ENCODE data around the gene KRTAP5-6.

The KRTAP5-6 gene

GRCh38 chr11:1703146-1703545 is 6.2 kb downstream of the KRTAP5-6 start:
- no peak for DNase-seq

DNA sequence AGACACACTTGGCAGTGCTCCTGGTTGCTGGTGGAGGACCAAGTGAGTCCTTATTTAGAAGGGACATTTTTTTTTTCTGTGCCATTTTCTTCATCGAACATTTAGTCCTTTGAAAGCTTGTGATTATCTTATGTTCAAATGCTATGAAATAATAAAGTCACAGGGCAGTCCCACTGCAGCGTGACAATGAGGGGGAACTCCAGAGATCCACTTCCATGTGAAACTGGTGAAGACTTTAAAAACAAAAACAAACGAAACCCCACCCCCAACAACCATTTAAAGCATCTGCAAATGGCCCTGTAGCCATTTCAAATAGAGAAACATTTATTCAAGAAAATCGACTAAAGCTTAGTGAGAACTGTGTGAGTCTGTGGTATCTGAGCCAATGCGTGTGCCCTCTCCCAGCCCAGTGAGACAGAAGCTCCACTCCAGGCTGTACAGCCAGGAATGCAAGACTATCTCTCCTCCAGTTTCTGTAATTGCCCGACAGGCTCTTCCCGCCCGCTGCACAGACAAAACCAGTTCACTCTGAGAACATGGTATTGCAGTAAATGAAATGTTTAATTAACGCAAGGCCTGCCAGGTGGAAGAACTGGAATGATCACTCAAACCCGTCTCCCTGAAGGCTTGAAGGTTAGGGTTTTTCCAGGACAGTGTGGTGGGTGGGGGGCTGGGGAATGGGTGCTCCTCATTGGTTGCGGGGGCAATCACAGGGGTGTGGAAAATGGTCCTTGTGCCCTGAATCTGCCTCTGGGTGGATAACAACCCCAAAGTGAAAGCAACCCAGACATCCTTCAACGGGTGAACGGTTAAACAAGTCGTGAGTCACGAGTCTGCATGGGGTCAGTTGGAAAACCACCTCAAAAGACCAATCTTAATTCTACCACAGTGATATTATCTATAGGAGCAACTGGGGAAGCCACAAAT is 8.4 kb downstream of the KRTAP5-6 start:
- no peak for DNase-seq

- DNase-seq = no peak
Observed at GRCh38 chr11:1706634-1707400, 9.8 kb downstream of the KRTAP5-6 start.

GRCh38 chr11:1707751-1708150 is 10.8 kb downstream of the KRTAP5-6 start:
- DNase-seq = no peak

DNA sequence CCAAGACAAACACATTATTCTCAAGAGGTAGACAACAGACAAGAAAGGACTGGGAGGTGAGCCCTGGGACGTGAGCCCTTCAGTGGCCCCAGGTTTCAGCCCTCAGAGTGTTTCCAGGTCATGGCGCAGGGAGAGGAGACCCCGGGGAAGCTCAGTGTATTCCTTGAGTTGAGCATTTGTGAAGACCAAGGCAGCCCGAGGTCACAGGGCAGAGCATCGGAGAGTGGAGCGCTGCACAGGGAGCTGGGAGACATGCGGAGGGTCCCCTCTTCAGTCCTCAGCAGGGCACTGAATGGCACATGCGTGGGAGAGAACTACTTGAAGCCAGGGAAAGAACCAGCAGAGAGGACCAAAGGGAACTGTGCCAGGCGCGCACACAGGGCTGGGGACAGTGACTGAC is 11.7 kb downstream of the KRTAP5-6 start:
- no peak for DNase-seq

DNA sequence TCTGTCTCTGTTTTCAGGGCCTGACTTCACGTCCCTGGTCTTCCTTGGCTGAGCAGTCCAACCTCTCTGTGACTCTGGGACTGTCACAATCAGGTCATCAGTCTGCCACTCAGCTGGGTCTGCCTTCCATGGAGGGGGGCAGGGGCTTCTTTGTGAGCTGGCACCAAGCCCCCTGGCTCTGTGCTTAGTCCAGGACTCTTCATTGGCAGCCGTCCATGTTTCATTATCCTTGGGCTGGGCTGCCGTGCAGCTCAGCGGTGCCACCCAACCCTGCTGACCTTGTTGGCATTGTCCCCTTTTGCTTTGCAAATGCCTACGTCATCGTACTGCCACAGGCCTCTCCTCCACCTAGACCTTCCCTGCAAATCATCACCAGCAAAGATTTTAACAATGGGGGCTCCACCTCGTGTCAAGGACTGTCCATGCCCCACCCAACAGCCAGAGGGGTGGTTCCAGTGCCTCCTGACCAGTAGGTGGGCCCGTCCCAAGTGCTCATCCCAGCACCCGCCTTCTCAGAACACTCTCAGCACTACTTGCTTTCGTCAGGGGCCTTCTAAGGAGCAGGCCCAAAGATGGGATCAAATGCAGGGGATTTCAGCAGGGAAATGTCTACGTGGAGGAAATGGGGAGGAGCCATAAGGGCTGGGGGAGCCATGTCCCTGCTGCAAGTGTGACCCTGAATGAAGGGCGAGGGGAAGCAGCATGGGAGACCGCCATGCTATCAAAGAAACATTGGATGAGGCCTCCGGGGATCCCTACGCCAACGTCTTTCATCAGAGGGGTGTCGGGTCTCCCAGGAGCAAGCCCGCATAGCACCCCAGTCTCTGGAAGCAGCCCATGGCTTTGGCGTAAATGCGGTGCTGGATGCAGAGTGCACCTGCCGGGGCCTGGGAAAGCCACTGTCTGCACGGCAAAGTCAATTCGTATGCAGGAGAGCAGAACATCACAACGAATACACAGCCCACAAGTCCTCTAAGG is 18.2 kb downstream of the KRTAP5-6 start:
- DNase-seq = no peak

DNA sequence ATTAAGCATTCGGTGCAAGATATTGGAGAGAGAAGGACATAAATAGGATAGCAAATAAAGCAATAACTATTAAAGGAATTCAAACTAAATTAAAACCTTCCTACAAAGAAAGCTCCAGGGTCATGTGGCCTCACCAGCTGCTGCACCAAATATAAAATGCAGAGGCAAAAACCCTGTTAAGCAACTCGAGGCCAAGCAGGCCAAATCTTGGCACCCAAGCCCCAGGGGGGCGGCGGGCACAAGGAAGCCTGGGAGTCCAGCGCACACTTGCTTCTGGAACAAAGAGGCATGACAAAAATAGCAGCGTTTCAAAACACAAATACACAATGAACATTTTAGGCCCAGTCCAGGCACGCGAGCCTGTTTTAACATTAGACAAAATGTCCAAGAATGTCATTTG is 20.8 kb downstream of the KRTAP5-6 start:
- DNase-seq = no peak

GRCh38 chr11:1718326-1718725 is 21.3 kb downstream of the KRTAP5-6 start:
- no peak for DNase-seq

DNA sequence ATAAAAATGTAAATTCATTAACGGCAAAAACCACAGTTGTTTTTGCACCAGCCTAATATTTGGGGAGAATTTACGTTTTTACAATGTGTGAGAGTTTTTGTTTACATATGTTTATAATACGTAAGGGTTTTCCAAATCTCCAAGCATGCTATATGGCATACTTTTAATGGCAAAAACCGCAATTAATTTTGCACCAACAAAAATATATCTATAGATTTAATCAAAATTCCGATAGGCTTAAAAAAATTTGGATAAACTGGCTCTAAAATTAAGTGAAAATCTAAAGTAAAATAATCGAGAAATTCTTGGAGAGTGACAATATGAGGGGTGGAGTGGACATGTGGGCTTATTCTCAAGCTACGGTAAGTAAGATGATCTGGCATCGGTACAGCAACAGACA is 22.8 kb downstream of the KRTAP5-6 start:
- no peak for DNase-seq

DNA sequence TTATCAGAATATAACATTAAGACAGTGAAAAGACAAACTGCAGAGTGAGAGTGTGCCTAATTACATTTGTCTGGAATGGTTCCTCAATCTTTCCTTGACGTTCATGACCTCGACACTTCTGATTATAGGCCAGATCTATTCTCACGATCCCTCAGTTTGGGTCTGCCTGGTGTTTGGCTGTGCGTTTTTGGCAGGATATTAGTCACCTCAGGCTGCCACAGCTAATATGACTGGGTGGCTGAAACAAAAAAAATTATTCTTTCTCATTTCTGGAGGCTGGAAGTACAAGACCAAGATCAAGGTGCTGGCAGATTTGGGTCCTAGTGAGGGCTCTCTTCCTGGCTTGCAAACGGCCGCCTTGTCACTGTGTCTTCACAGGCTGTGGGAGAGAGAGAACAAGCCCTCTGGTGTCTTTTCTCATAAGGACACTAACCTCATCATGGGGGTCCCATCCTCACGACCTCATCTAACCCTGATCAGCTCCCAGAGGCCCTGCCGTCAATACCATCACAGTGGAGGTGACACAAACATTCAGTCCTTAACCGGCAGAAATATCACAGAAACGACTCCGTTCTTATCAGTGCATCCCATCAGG is 30.2 kb downstream of the KRTAP5-6 start:
- DNase-seq = no peak

DNA sequence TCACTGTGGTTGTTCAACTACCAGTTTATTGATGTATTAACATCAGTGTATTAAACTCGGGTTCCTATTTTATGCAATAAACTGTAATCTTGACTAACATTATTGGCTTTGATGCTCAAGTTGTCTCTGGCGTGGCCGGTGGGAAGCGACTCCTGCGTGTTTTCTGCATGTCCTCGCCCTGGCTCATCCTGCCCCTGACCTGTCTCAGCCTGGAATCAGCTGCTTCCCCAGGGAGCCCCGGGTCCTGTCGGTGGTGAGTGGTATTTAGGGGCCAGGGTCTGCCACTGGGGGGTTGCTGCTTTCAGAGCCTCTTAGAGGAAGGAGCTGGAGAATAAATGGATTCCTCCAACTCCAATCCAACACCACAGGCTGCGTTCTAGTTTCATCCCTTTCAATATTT is 30.9 kb downstream of the KRTAP5-6 start:
- DNase-seq = no peak

DNA sequence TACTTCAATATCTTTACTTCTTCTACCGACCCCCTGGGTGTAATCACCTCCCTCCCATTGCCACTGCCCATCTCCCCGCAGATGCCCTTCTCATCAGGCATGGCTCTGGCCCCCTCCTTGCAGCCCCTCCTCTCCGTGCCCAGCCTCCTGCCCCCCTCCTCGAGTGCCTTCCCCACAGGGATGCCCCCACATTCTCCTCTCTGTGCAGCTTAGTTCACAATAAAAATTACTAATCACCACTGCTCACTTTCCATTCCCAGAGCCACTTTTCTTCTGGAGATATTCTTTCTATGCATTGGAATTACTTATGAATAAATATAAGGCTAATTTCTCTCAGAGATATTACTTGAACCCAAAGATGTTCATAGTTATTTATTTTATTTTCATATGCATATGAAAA is 31.3 kb downstream of the KRTAP5-6 start:
- DNase-seq = no peak

DNA sequence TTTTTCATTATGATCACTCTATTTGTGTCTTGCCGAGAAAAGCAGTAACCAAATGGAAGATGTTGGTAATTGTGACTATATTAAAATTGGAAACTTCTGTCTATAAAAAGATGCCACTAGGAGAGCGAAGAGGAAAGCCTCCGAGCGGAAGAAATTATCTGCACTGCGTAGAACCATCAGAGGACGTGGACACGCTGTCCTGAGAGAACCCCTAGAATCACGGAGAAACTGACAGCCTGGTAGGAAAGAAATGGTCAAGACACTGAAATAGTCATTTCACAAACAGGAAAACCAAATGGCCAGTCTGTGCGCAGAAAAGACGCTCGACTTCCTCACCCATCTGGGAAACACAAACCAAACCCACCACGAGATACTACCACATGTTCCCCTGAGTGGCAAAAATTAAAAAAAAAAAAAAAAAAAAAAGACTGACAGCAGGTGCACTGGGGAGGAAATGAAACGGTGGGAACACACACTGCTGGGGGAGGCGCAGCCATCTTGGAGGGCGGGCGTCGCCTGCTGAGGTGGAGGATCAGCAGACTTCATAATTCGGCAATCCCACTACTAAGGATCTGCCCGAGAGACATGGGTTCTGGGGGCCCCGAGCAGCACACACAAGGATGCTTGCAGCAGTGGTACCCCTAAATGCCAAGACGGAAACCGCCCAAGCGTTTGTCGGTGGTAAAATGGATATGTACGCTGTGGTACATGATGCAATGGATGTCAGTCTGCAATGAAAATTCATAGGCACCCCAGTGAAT is 32.1 kb downstream of the KRTAP5-6 start:
- no peak for DNase-seq

DNA sequence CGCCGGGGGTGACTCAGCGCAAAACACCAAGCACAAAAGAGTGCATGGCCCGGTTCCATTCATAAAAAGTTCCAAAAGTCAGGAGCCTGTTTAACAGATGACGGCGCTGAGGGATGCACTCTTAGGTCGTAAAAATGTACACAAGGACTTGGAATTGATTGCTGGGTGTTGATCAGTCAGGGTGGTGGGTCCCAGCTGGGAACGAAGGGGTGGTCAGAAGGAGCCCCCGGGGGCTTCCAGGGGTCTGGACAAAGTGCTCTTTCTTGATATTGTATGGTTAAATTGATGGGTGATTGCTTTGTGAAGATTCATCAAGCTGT is 32.7 kb downstream of the KRTAP5-6 start:
- DNase-seq = no peak

- no peak for DNase-seq
Observed at GRCh38 chr11:1730059-1730629, 33.1 kb downstream of the KRTAP5-6 start.

DNA sequence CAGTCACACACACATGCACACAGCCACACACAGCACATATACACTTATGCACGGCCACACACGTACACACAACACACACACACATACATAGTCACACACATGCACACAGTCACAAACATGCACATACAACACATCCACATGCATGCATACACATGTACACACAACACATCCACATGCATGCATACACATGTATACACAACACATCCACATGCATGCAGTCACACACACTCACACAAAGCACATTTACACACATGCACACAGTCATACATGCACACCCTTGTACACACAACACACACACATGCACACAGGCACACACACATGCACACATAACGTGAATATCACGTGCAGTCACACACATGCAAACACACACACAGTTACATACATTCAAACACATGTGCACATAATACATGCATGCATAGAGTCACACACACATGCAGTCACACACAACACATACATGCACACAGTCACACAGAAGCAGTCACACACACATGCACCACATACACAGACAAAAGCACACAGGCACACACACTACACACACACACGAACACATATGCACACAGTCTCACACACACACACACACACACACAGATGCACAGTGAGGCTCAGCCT is 34.6 kb downstream of the KRTAP5-6 start:
- DNase-seq = no peak

GRCh38 chr11:1732418-1733008 is 35.5 kb downstream of the KRTAP5-6 start:
- no peak for DNase-seq

- no peak for DNase-seq
Observed at GRCh38 chr11:1733009-1733715, 36.2 kb downstream of the KRTAP5-6 start.

GRCh38 chr11:1733716-1734640 is 37.0 kb downstream of the KRTAP5-6 start:
- DNase-seq = no peak
